Spleen (tissue), 11 donors: ENCODE measurements around the gene MPHOSPH6. TPM values are rescaled to one million over a fixed set of nuclear protein-coding genes. Genes with fewer than 3 reads are reported as not detected.

Experiments used
- DNase-seq: peaks from one replicate; pipeline ENCODE4 v3.0.0-alpha.2; 2020
- H3K27ac ChIP-seq, 8 donors: fragments of 200-600 bp; sonication (generic) in 7 of 8; 1 replicate in 4 of 8; 2 replicates in 4 of 8; pipeline versions ENCODE4 v1.5.0 to v1.8.0; 2016 to 2021; ENCODE audit warnings: inconsistent platforms in 4 of 8, mild to moderate bottlenecking in 4 of 8, moderate library complexity in 1 of 8
- H3K27me3 ChIP-seq, 7 donors: fragments of 200-600 bp; sonication (generic) in 6 of 7; replicated peaks in 1 of 7; 1 replicate in 4 of 7; 2 replicates in 3 of 7; pipeline versions ENCODE4 v1.5.0 to v1.8.0; 2016 to 2021; ENCODE audit warnings: inconsistent platforms in 3 of 7, mild to moderate bottlenecking in 1 of 7
- H3K36me3 ChIP-seq, 6 donors: fragments of 200-600 bp; sonication (generic) in 5 of 6; 1 replicate in 4 of 6; 2 replicates in 2 of 6; pipeline versions ENCODE4 v1.5.0 to v1.8.0; 2016 to 2021; ENCODE audit warnings: inconsistent platforms in 2 of 6
- H3K4me1 ChIP-seq, 6 donors: fragments of 200-600 bp; sonication (generic) in 5 of 6; 1 replicate in 3 of 6; 2 replicates in 3 of 6; pipeline versions ENCODE4 v1.5.0 to v1.8.0; 2016 to 2021; ENCODE audit warnings: inconsistent platforms in 3 of 6
- H3K4me3 ChIP-seq, 8 donors: fragments of 200-600 bp; sonication (generic) in 7 of 8; 1 replicate in 4 of 8; 2 replicates in 4 of 8; pipeline versions ENCODE4 v1.5.0 to v1.8.0; 2016 to 2021; ENCODE audit warnings: inconsistent platforms in 4 of 8, mild to moderate bottlenecking in 4 of 8, moderate library complexity in 2 of 8
- H3K9me3 ChIP-seq, 8 donors: fragments of 200-600 bp; sonication (generic) in 7 of 8; 1 replicate in 4 of 8; 2 replicates in 4 of 8; pipeline versions ENCODE4 v1.5.0 to v1.8.0; 2016 to 2021; ENCODE audit warnings: inconsistent platforms in 4 of 8
- POLR2A ChIP-seq, 3 donors: fragments of 450-650 bp; IDR thresholded peaks; one replicate each; pipeline ENCODE4 v1.5.1; 2017; ENCODE audit warnings: antibody characterized with exemption in 3 of 3, mild to moderate bottlenecking in 1 of 3
- POLR2AphosphoS5 ChIP-seq, 3 donors: sonication (generic); formaldehyde crosslinking; IDR thresholded peaks; one replicate each; pipeline ENCODE4 v1.5.1; 2017; ENCODE audit warnings: antibody characterized with exemption in 3 of 3
- WGBS, 5 donors: extraction: QIAGEN DNeasy Blood & Tissue Kit in 3 of 5; methylation state at CpG; one replicate each; pipeline versions ENCODE4 v1.1.5 to v1.1.7; 2013 to 2018; 5-methylcytosine and 5-hydroxymethylcytosine counted together
- intact Hi-C: fragments of 100-400 bp; cut with DNase I; formaldehyde crosslinking; loops from one replicate; pipeline ENCODE4 v1.15.0; 2023; ENCODE audit warnings: low total_unique reads
- polyA plus RNA-seq, 3 donors: library from polyadenylated mRNA; stranded (reverse); fragments of 200-250 nt; gene quantifications; one replicate each; pipeline ENCODE4 v1.2.1, GENCODE V29; 2013
- total RNA-seq, 7 donors: library from RNA; depleted of rRNA in 3 of 7; stranded (reverse); fragments of >200 nt in 3 of 7; fragmentation: NEBNext Ultra II Directional in 4 of 7; extraction: Animal tissue kit (Norgen Biotek cat#: 25700) in 4 of 7; gene quantifications; one replicate each; pipeline versions ENCODE4 v1.1.0 to v1.2.1, GENCODE V29; 2016 to 2021
- TF ChIP-seq, protein P1 (sequence below), 11 experiments: fragments of 200-600 bp in 7 of 11; fragments of 450-650 bp in 4 of 11; sonication (generic) in 4 of 11; IDR thresholded peaks in 8 of 11; conservative IDR thresholded peaks in 3 of 11; 1 replicate in 7 of 11; 2 replicates in 4 of 11; pipeline versions ENCODE4 v1.4.0 to v1.8.0; 2016 to 2021; ENCODE audit warnings: antibody characterized with exemption in 11 of 11, inconsistent platforms in 4 of 11, mild to moderate bottlenecking in 1 of 11
- donor health status: healthy with polysubstance abuse.
- donor health status: DM: no; HTN: no; CAD: no; lungs with moderate emphysema.
- donor health status: DM: no; HTN: no; CAD: no.
- donor health status: Bipolar disorder and iron deficiency.
- donor health status: healthy.
- donor health status: DM: no; HTN: no; CAD: no.
- donor health status: DM: yes; HTN: yes; CAD: no.

MPHOSPH6 gene
- total and polyA plus RNA-seq, 10 donors: 13.7 to 56.8 (median 22.9) TPM

- no peak for DNase-seq
- peaks cover 0 to 11% (median 2%) of the 10 kb centered on the region in 6 donors for H3K4me1 ChIP-seq
- intact Hi-C loops: no loop called here
- H3K36me3 ChIP-seq: no peaks in the 10 kb centered on the region
- WGBS, 5 donors: 34 to 50% (median 44%) methylated on average over 2 of the region's 2 CpGs
- H3K27me3 ChIP-seq: peaks cover 0 to 8% (median 0%) of the 10 kb centered on the region in 7 donors
- no peak for TF ChIP-seq POLR2AphosphoS5 (IDR thresholded peaks at IDR 0.05)
- TF ChIP-seq POLR2A (IDR thresholded peaks at IDR 0.05): no peak
- TF ChIP-seq, protein P1, sequence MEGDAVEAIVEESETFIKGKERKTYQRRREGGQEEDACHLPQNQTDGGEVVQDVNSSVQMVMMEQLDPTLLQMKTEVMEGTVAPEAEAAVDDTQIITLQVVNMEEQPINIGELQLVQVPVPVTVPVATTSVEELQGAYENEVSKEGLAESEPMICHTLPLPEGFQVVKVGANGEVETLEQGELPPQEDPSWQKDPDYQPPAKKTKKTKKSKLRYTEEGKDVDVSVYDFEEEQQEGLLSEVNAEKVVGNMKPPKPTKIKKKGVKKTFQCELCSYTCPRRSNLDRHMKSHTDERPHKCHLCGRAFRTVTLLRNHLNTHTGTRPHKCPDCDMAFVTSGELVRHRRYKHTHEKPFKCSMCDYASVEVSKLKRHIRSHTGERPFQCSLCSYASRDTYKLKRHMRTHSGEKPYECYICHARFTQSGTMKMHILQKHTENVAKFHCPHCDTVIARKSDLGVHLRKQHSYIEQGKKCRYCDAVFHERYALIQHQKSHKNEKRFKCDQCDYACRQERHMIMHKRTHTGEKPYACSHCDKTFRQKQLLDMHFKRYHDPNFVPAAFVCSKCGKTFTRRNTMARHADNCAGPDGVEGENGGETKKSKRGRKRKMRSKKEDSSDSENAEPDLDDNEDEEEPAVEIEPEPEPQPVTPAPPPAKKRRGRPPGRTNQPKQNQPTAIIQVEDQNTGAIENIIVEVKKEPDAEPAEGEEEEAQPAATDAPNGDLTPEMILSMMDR (IDR thresholded peaks at IDR 0.05 in 8 of 11, conservative IDR thresholded peaks at IDR 0.05 in 3 of 11): no peak
- H3K9me3 ChIP-seq: no peaks in the 10 kb centered on the region
- H3K4me3 ChIP-seq: no peak overlapping the region
- H3K27ac ChIP-seq: peak overlapping the region in 4 of 8 donors; percentile 46 to 77 (median 60)
Observed at GRCh38 chr16:82195917-82196494, 26.0 kb upstream of the MPHOSPH6 start.

GRCh38 chr16:82194086-82194485, 24.1 kb upstream of the MPHOSPH6 start:
- no peak overlapping the region for H3K4me3 ChIP-seq
- WGBS, 5 donors: 81 to 94% (median 93%) methylated on average over 1 of the region's 1 CpG
- intact Hi-C loops: no loop called here
- no peak overlapping the region for H3K27ac ChIP-seq
- no peaks in the 10 kb centered on the region for H3K9me3 ChIP-seq
- no peaks in the 10 kb centered on the region for H3K36me3 ChIP-seq
- TF ChIP-seq POLR2A (IDR thresholded peaks at IDR 0.05) (no peak), POLR2AphosphoS5 (IDR thresholded peaks at IDR 0.05) (no peak)
- TF ChIP-seq, protein P1 (IDR thresholded peaks at IDR 0.05 in 8 of 11, conservative IDR thresholded peaks at IDR 0.05 in 3 of 11): no peak
- DNase-seq: no peak
- peaks cover 0 to 11% (median 2%) of the 10 kb centered on the region in 6 donors for H3K4me1 ChIP-seq
- H3K27me3 ChIP-seq: peaks cover 0 to 8% (median 0%) of the 10 kb centered on the region in 7 donors

GRCh38 chr16:82192665-82193064, 22.6 kb upstream of the MPHOSPH6 start:
- Histone ChIP-seq H3K27me3 (peaks cover 0 to 10% (median 0%) of the 10 kb centered on the region in 7 donors), H3K4me3 (no peak overlapping the region), H3K9me3 (no peaks in the 10 kb centered on the region), H3K36me3 (no peaks in the 10 kb centered on the region), H3K4me1 (peaks cover 0 to 11% (median 2%) of the 10 kb centered on the region in 6 donors), H3K27ac (peak overlapping the region in 4 of 8 donors; percentile 29 to 70 (median 64))
- intact Hi-C loops: no loop called here
- WGBS, 5 donors: 16 to 26% (median 21%) methylated on average over 4 of the region's 4 CpGs
- TF ChIP-seq POLR2A (IDR thresholded peaks at IDR 0.05) (no peak), POLR2AphosphoS5 (IDR thresholded peaks at IDR 0.05) (peak in 1 of 3 donors; percentile 21)
- TF ChIP-seq, protein P1 (IDR thresholded peaks at IDR 0.05 in 8 of 11, conservative IDR thresholded peaks at IDR 0.05 in 3 of 11): no peak
- no peak for DNase-seq

GRCh38 chr16:82190386-82190785, 20.4 kb upstream of the MPHOSPH6 start:
- intact Hi-C loops: no loop called here
- TF ChIP-seq POLR2A (IDR thresholded peaks at IDR 0.05) (no peak), POLR2AphosphoS5 (IDR thresholded peaks at IDR 0.05) (no peak)
- TF ChIP-seq, protein P1 (IDR thresholded peaks at IDR 0.05 in 8 of 11, conservative IDR thresholded peaks at IDR 0.05 in 3 of 11): no peak
- Histone ChIP-seq H3K36me3 (no peaks in the 10 kb centered on the region), H3K4me3 (no peak overlapping the region), H3K27ac (peak overlapping the region in 4 of 8 donors; percentile 31 to 54 (median 46)), H3K4me1 (peaks cover 0 to 11% (median 2%) of the 10 kb centered on the region in 6 donors), H3K27me3 (peaks cover 0 to 18% (median 0%) of the 10 kb centered on the region in 7 donors), H3K9me3 (no peaks in the 10 kb centered on the region)
- 52 to 74% (median 63%) methylated on average over 2 of the region's 2 CpGs for WGBS, 5 donors
- DNase-seq: no peak
